H4 (cell line): ENCODE measurements around the gene ST3GAL3. TPM values are rescaled to one million over a fixed set of nuclear protein-coding genes. Genes with fewer than 3 reads are reported as not detected.

Experiments
- DNase-seq: peaks from one replicate; pipeline ENCODE4 v3.0.0-alpha.2; 2015; ENCODE audit warnings: low spot score
- total RNA-seq: library from RNA; depleted of rRNA; stranded (reverse); fragments of >200 nt; shearing (Covaris generic); gene quantifications from 2 replicates; pipeline ENCODE4 v1.2.3, GENCODE V29; 2014

ST3GAL3 gene
- total RNA-seq, 1 experiment from 2014 or later: 12.1 TPM

DNA sequence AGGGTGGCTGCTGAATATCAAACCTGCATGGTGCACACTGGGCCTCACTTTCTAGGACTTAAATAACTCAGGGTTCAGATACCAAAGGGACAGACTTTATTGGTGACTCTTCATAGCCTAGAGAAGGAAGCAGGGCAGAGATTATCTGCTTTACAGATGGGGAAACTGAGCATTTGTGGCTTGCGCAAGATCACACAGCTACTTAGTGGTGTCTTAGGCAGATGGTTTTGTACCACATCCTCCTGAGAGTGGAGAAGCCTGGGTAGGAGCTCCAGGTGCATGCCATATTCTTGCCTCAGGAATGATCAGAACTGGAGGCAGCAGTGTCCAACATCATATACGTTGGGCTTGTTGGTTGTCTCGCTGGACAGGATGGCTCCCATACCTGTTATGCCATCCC lies 255.7 kb downstream of the ST3GAL3 start:
- DNase-seq: no peak

DNA sequence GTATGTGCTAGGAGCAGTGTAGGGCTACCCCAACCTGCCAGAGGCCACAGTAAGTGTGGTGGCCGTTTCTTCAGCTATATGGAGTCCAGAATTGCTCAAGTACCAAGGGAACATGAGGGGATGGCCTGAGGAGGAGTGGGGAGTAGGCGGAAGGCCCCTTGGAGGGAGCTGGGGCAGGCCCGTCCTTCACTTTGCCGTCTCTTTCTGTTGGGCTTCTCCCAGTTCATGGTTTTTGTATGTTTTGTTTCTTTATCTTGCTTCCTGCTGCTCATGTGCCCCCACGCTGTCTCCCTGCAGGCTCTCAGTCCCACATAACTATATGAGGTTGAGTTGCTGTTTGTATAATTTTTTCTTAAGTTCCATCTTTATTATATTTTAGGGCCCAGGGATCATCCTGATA lies 256.6 kb downstream of the ST3GAL3 start:
- DNase-seq: no peak

DNA sequence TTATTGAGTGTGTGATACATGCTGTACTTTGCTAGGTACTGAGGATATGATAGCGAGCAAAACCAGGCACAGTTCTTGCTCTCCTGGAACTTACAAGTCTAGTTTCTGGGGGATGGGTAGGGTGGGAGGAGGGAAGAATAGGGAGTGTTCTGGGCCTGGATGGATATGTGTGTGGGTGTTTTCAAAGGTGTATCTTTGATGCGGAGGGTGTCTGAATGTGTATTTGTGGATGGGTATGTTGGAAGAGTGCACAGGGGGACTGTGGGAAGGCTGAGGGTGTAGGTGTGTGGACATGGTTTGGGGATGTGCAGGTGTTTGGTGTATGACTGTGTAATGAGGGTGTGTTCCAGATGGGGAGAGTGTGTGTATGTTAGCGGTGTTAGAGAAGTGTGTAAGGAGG lies 258.0 kb downstream of the ST3GAL3 start:
- DNase-seq: no peak

DNA sequence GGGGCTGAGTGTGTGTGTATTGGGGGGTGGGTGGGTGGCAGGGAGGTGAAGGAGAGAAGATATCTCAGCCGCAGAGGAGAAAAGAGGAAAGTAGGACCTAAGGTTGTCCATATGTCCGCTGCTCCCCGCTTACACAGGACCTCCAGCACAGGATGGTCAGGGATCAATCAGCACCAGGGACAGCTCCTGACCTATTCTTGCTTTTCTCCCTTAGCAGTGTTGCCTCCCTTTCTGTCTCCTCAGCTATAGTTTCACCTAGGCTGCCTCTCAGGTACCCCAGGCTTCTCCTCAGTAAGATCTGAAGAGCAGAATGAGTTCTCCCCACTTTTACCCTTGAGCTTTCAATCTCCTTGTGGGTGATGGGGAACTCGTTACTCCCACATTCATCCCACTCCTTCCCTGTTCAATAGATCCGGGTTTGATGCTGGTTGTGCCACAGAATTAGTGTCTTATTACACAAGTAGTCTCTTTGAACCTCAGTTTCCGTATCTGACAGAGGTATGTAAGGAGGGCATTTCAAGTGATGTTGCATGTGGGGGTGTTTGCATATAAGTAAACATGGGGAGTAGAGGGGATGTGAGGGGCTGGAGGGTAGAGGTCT lies 261.1 kb downstream of the ST3GAL3 start:
- no peak for DNase-seq

DNA sequence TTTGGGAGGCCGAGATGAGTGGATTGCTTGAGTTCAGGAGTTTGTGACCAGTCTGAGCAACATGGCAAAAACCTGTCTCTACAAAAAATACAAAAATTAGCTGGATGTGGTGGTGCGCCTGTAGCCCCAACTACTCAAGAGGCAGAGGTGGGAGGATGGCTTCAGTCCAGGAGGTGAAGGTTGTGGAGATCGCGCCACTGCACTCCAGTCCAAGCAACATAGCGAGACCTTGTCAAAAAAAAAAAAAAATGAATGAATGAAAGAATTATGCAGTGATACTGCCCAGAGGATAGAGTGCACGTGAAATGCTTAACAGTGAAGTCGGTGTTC lies 262.0 kb downstream of the ST3GAL3 start:
- DNase-seq: no peak

DNA sequence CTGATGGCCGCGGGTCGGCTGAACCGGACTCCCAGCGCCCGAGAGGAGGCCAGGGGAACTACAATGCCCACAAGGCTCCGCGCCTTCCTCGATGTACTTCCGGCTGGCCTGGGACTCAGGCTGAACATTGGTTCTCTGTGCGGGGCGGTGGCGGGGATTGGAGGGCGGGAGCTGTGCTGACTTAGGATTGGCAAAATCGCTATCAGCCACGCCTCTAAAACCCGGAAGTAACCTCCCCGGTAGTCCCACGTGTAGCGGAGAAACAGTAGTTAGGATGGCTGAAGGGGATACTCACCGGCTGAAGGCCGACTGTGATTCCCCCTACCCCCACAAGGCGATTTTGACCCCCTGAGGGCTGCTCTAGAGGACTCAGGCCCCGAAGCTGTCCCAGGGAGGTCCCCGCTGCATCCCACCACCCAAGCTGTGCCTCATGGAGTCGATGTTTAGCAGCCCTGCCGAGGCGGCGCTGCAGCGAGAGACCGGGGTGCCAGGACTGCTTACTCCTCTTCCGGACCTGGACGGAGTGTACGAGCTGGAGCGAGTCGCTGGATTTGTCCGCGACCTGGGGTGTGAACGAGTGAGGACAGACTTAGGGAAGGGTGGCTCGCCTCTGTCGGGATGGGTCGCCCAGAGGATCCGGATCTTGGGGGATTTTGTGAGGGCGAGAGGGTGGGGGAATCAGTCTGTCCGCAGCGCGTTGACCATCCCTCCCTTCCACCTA lies 262.6 kb downstream of the ST3GAL3 start, which contains the start of gene DPH2:
DPH2 (plus strand) TSS at position 265 of the 721 bp plus-strand sequence; CDS start at position 431, 166 bp downstream.
- peak; percentile 98 for DNase-seq

DNA sequence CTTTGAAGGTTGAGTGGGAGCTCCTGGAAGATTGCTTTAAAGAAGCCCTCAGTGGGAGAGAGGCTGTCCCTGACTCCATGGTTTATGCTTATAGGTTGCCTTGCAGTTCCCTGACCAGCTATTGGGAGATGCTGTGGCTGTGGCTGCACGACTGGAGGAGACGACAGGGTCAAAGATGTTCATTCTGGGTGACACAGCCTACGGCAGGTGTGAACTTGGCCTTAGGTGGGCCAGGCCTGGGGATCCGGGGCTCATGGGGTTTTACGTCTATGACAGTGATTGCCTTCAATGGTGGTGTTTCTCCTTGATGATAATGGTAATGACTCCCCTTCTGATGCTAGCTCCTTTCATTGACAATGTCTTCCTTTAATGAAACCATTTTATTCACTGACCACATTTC lies 263.2 kb downstream of the ST3GAL3 start:
- DNase-seq: no peak

DNA sequence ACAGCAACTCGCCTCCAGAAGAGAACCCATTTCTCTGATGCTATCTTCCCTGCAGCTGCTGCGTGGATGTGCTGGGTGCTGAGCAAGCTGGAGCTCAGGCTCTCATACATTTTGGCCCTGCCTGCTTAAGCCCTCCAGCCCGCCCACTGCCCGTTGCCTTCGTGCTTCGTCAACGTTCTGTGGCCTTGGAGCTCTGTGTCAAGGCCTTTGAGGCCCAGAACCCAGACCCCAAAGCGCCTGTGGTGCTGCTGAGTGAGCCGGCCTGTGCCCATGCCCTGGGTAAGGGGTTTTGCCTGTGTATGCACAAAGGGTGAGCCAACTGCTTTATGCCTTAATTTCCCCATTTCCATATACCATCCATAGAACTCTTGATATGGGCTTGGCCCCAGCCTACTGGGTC lies 263.6 kb downstream of the ST3GAL3 start:
- no peak for DNase-seq

DNA sequence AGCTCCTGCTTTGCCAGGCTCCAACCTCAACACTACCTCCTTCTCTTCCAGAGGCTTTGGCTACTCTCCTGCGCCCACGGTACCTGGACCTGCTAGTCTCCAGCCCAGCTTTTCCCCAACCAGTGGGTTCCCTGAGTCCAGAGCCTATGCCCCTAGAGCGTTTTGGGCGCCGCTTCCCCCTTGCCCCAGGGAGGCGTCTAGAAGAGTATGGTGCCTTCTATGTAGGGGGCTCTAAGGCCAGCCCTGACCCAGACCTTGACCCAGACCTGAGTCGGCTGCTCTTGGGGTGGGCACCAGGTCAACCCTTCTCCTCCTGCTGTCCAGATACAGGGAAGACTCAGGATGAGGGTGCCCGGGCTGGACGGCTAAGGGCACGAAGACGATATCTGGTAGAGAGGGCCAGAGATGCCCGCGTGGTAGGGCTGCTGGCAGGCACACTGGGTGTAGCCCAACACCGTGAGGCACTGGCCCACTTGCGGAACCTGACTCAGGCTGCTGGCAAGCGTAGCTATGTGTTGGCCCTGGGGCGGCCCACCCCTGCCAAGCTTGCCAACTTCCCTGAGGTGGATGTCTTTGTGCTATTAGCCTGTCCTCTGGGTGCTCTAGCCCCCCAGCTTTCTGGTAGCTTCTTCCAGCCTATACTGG lies 264.1 kb downstream of the ST3GAL3 start:
- DNase-seq: no peak

DNA sequence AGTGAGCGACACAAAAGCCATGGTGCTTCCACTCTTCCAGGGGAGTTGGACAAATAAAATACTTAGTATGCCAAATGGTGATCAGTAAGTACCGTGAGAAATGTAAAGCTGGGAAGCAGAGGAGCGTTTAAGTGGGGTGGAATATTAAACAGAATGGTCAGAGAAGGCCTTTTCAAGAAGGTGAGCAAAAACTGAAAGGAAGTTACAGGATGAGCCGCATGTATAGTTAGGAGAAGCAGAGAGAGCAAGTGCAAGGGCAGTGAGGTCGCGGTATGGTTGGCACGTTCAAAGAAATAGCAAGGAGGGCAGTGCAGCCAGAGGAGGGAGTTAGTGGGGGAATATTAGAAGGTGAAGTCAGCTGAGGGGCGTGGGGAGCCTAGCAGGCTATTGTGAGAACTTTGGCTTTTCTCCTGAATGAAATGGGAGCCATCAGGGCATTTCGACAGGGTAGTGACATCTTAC lies 266.7 kb downstream of the ST3GAL3 start:
- no peak for DNase-seq

DNA sequence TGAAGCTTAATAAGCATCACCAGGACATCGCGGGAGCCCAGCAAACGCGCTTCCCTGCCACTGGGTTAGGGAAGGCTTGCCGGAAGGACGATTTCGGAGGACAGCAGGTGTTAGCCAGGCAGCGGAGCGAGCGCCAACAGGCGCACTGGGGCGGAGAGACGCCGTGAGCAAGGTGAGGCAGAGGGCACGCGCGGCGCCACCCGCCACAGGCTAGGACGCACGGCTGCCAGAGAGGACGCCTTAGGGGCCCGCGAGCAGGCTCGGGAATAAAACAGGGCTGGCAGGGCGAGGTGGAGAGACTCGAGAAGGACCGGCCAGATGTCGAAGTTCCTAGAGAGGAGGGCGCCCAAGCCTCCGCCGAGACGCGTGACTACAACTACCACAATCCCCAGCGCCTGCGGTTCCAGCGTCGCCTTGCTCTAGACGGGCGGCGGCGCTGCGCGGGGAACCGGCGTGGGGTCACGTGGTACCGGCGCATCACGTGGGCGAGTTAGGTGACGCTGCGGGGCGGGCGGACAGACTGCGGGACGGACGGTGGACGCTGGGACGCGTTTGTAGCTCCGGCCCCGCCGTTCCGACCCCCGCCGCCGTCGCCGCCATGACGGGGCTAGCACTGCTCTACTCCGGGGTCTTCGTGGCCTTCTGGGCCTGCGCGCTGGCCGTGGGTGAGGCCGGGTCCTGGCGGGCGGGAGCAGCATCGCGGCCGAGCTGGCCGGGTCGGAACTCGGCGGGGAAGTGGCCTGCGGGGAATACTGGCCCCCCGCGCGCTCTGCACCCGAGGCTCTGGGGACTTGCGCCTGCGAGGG lies 267.3 kb downstream of the ST3GAL3 start, which contains the start of gene ATP6V0B:
ATP6V0B (plus strand) TSS at position 518 of the 806 bp plus-strand sequence; CDS start at position 599, 81 bp downstream.
- peak; percentile 95 for DNase-seq

DNA sequence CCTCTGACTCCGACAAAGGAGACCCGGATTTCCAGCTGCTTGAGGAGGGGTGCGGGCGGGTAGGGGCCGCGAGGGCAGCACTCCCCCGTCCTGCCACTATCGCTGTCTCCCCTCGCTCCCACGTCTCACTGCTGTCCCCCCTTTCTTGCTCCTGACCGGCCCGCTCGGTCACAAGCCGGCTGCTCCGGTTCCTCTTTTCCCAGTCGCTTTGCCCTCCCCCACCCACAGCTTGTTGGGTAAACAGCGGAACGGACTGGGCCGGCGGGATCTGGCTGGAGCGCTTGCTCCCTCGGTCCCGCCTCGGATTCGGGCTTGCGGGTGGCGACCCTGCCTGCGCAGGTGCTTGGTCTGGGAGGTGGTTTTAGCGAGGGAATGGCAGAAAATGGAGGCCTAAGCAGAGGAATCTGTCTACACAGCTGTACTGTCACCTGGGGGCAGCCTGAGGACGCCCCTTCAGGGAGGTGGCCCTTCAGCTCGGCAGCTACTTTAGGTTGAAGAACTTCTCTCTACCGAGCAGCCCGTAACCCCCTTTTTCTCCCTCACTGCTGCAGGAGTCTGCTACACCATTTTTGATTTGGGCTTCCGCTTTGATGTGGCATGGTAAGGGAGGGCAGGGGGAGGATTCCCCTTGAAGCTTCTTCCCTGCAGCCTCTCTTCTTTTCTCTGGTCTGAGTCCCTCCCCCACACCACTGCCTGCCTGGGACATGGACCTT lies 268.1 kb downstream of the ST3GAL3 start:
- DNase-seq: no peak

DNA sequence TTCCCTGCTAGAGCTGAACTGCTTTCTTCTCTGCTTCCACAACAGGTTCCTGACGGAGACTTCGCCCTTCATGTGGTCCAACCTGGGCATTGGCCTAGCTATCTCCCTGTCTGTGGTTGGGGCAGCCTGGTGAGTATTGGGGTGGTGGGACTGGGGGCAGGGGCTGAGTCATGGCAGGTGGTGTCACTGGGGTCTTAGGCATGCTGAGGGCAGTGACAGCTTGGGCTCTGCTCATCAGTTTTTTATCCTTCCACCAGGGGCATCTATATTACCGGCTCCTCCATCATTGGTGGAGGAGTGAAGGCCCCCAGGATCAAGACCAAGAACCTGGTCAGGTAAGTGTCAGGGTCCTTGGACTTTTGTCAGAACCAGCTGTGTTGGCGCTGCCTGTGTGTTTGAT lies 268.7 kb downstream of the ST3GAL3 start:
- DNase-seq: no peak

DNA sequence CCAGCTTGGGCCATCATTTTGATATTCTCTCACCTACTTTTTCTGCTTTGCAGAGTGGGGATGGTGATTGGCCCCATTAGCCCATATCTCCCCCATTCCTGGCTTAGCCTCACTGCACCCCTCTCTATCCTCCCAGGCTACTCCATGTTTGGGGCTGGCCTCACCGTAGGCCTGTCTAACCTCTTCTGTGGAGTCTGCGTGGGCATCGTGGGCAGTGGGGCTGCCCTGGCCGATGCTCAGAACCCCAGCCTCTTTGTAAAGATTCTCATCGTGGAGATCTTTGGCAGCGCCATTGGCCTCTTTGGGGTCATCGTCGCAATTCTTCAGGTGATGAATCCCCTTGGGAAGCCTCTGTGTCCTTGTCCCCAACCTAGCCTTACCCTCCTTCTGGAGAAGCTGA lies 269.6 kb downstream of the ST3GAL3 start:
- DNase-seq: no peak

DNA sequence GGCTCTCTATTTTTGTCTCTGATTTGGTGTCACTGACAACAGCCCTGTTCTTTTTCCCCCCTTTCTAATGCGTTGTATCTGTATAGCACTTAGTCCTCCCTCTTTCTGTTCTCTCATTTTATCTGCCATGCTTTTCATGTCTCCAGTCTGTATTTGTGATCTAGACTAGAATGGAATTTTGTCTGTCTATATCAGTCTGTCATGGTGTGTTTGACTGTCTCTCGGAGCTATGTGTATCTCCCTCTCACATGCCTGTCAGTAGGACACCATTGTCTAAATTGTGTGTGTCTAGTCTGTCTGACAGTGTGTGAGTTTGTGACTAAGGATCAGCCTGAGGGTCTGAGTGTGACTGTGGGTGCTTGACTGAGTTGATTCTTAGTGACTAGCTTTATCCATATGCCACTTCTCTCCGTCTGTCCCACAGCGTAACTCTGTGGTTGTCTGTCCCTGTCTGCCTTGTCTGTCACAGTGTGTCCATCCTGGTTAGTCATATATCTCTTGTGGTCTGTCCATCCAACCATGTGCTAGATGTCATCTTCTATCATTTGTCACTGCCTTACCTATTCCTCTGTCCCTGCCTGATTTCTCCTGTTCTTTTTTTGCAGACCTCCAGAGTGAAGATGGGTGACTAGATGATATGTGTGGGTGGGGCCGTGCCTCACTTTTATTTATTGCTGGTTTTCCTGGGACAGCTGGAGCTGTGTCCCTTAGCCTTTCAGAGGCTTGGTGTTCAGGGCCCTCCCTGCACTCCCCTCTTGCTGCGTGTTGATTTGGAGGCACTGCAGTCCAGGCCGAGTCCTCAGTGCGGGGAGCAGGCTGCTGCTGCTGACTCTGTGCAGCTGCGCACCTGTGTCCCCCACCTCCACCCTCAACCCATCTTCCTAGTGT lies 270.3 kb downstream of the ST3GAL3 start:
- DNase-seq: no peak

DNA sequence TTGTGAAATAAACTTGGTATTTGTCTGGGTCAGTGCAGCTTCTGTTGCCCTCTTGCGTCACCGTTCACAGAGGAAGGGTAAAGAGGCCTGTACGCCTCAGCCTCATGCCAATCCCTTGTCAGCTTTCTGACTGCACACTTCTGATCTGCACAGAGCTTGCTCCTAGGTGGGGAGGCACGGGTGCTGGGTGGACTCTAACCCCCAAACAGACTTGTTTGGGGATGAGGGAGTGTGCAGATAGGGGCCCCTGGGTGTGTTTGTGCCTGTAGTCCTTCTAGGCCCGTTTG lies 270.9 kb downstream of the ST3GAL3 start:
- DNase-seq: no peak

DNA sequence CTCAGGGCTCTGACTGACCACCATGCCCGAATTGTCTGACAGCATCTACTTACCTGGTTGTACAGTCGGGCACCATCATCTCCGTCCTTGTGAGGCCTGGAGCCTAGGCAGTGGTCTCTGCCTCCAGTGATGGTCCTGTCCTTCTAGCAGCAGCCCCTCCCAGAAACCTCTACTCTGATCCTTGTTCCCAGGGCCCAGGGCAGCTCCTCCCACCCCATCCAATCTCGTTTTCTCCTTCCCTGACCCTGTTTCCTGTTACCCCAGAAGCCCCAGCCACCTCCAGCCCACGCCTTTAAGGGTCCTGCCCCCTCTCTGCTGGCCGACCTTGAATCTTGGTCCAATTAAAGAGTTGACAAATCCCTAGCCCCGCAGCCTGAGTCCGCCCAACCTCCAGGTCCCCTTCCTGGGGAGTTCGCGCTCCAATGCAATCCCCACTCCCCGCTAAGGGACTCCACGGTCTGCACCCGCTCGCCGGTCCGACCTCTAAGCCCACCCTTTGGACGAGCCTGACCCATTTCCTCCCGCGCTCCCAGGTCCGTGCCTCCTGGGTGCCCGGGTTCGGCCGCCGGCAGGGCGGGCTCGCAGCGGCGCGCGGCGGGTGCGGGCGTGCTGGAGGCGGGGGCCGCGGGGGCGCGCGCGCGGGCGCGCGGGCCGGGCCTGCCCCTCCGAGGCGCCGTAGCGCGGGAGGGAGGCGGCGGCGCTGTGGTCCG lies 271.4 kb downstream of the ST3GAL3 start, which contains the start of gene B4GALT2:
B4GALT2 (plus strand) TSS at position 660 of the 710 bp plus-strand sequence. CDS start 1,951 bp downstream, outside the sequence.
- DNase-seq: peak; percentile 25

DNA sequence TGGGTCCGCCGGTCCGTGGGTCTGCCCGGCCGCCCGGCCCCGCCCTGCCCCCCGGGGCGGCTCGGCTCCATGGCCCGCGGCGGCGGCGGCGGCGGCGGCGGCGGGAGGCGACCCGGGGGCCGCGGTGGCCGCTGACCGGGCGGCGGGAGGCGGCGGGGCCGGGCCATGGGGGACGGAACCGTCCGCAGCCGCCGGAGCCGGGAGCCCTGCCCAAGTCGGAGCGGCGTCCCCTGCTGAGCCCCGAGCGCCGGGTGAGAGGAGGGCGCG lies 271.9 kb downstream of the ST3GAL3 start:
- DNase-seq: no peak

DNA sequence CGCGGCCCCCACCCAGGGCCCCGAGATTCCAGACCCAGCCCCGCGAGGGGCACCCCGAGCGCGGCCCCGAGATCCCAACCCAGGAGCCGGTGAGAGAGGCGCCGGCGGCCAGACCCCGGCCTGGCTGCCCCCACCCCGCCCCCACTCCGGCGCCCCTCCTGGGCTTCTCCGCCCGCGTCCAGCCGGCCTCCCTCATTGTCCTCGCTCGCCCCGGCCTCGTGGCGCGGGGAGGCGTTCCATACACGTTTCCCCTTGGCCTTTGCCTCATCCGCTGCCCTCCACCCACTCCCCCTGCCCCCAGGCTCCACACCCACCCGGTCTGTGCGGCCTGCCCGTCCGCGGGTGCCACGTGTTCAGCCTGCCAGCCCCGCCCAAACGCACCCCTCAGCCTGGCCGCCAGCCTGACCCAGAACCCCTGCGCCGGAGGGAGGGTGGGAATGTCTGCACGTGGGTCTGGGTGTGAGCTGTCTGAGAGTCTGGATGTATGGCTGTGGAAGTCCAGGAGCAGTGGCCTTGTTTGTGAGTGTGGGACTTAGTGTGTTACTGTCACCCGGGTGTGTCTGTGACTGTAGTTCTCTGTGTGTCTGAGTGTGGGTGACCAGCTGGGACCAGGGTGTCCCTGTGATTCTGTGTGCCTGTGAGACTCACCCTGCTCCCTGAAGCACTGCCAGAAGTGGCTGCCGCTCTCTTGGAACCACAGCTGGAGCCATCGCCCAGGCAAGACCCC lies 272.4 kb downstream of the ST3GAL3 start:
- peak; percentile 61 for DNase-seq
